A673 (cell line): ENCODE measurements around the gene EPHB2. TPM values are rescaled to one million over a fixed set of nuclear protein-coding genes. Genes with fewer than 3 reads are reported as not detected.

Experiments
- BruUV-seq: library from RNA; stranded (reverse); fragments of 400-500 nt; replicated peaks from 2 replicates; lab custom pipeline; 2021; lab: Mats Ljungman, UMichigan
- CTCF ChIA-PET: fragments of 300-600 bp; sonication (Branson Sonifier 250); formaldehyde crosslinking; loops from one replicate; lab custom pipeline; 2022; ENCODE audit warnings: antibody characterized with exemption; lab: Charles Lee
- POLR2A ChIA-PET: fragments of 300-600 bp; sonication (Branson Sonifier 250); formaldehyde crosslinking; loops from one replicate; lab custom pipeline; 2022; ENCODE audit warnings: antibody characterized with exemption; ENCODE audit not compliant: low non-redundant PET; lab: Charles Lee
- DNase-seq: peaks from one replicate; pipeline ENCODE4 v3.0.0-alpha.2; 2015; ENCODE audit warnings: low spot score
- H3K27ac ChIP-seq: fragments of 200-600 bp; sonication (generic); 2 replicates; pipeline ENCODE4 v1.5.1; 2016; ENCODE audit warnings: mixed run types, low read depth, mild to moderate bottlenecking, mixed read lengths, antibody characterized with exemption, low read length; ENCODE audit not compliant: poor library complexity, severe bottlenecking
- H3K27me3 ChIP-seq: fragments of 200-600 bp; sonication (generic); replicated peaks from 2 replicates; pipeline ENCODE4 v1.6.1; 2017; ENCODE audit warnings: mixed run types, low read depth, mild to moderate bottlenecking, mixed read lengths, antibody characterized with exemption, low read length; ENCODE audit not compliant: insufficient read depth, poor library complexity
- H3K36me3 ChIP-seq: fragments of 200-600 bp; sonication (generic); 2 replicates; pipeline ENCODE4 v1.6.1; 2016; ENCODE audit warnings: mixed run types, mild to moderate bottlenecking, mixed read lengths, antibody characterized with exemption, low read length; ENCODE audit not compliant: insufficient read depth, poor library complexity, severe bottlenecking
- H3K4me1 ChIP-seq: fragments of 200-600 bp; sonication (generic); 2 replicates; pipeline ENCODE4 v1.6.1; 2017; ENCODE audit warnings: mixed run types, mild to moderate bottlenecking, mixed read lengths, antibody characterized with exemption, low read length; ENCODE audit not compliant: insufficient read depth, poor library complexity, severe bottlenecking
- H3K4me3 ChIP-seq: fragments of 200-600 bp; sonication (generic); 2 replicates; pipeline ENCODE4 v1.5.1; 2016; ENCODE audit warnings: low read depth, mixed run types, mild to moderate bottlenecking, mixed read lengths, low read length; ENCODE audit not compliant: poor library complexity, severe bottlenecking
- H3K9me3 ChIP-seq: fragments of 200-600 bp; sonication (generic); 2 replicates; pipeline ENCODE4 v1.6.1; 2016; ENCODE audit warnings: mixed run types, low read depth, mild to moderate bottlenecking, mixed read lengths, antibody characterized with exemption, low read length; ENCODE audit not compliant: poor library complexity, severe bottlenecking
- CTCF ChIP-seq: fragments of 300-800, 200-600 bp; sonication (generic); conservative IDR thresholded peaks from 2 replicates; pipeline ENCODE4 v1.5.1; 2017; ENCODE audit warnings: low read depth, mild to moderate bottlenecking, antibody characterized with exemption, low read length, moderate library complexity, mixed read lengths
- EZH2 ChIP-seq: fragments of 200-600 bp; sonication (generic); IDR thresholded peaks from 2 replicates; pipeline ENCODE4 v1.6.1; 2017; ENCODE audit warnings: borderline replicate concordance, low read depth, mild to moderate bottlenecking, mixed read lengths, antibody characterized with exemption, low read length; ENCODE audit not compliant: poor library complexity, severe bottlenecking
- intact Hi-C: fragments of 100-400 bp; cut with micrococcal nuclease; formaldehyde crosslinking; loops from one replicate; pipeline ENCODE4 v1.10.0; 2022; ENCODE audit not compliant: unreplicated experiment
- total RNA-seq: library from RNA; stranded (reverse); gene quantifications from 2 replicates; pipeline ENCODE4 v1.2.3, GENCODE V29; 2021

EPHB2 gene
- total RNA-seq, 1 experiment from 2014 or later, result 10.4 TPM

GRCh38 chr1:22699681-22700520 lies 10.7 kb upstream of the EPHB2 start:
- no peak for DNase-seq
- no TSS peak for BruUV-seq
- H3K4me1 ChIP-seq, result peaks cover 7% of the 10 kb centered on the region
- no peak overlapping the region for H3K4me3 ChIP-seq
- H3K36me3 ChIP-seq, result no peaks in the 10 kb centered on the region
- H3K27ac ChIP-seq, result no peak overlapping the region
- no peaks in the 10 kb centered on the region for H3K27me3 ChIP-seq
- H3K9me3 ChIP-seq, result no peaks in the 10 kb centered on the region
- intact Hi-C loops, result loop anchor here (10.0 kb wide), 1 partner anchor 165 kb away; no protein-coding TSS in a partner anchor
- CTCF ChIA-PET, result interaction anchor here (0.7 kb wide), 1 partner anchor 12 kb away, joined by 3 read pairs; no protein-coding TSS in a partner anchor
- no peak for TF ChIP-seq EZH2
- TF ChIP-seq CTCF, result no peak
- POLR2A ChIA-PET, result no interaction called here

DNA sequence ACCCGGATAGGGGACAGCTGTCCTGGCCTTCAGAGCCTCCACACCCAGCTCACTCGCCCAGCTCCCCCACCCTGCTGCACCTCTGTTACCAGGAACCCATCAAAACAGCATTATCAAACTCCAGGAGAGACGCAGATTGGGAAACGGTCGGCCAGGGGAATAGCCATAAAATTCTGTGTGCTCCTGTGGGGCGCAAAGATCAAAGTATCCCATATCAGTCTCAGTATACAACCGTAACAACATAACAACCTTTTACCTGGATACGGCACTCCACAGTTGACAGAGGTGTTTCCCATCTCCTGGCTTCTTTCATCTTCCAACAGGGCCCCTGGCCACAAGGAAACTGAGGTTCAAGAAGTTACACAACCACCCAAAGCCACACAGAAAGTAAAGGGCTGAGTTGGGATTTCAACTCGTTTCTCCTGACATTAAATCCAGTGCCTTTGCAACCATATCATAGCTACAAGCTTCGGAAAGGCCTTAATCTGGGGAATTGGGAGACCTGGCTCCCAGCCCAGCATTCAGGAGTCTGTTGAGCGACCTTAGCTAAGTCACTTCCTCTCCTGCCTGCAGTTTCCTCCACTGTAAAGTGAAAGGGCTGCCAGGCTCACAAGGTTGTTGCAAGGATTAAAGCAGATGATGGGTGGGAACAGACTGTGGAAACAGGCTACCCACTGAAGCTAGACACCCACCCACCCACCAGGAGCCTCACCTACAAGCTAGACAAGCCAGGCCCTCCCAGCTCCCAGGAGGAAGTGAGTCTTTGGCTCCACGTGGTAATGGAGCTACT lies 8.1 kb upstream of the EPHB2 start:
- Histone ChIP-seq H3K27ac (no peak overlapping the region), H3K36me3 (no peaks in the 10 kb centered on the region), H3K4me3 (no peak overlapping the region), H3K27me3 (no peaks in the 10 kb centered on the region), H3K4me1 (peaks cover 7% of the 10 kb centered on the region), H3K9me3 (no peaks in the 10 kb centered on the region)
- BruUV-seq, result no TSS peak
- intact Hi-C loops, result loop anchor here (10.0 kb wide), 1 partner anchor 162 kb away; no protein-coding TSS in a partner anchor
- ChIA-PET POLR2A (no interaction called here), CTCF (interaction anchor here (1.1 kb wide), 1 partner anchor 12 kb away, joined by 3 read pairs; no protein-coding TSS in a partner anchor)
- TF ChIP-seq CTCF, result no peak
- no peak for TF ChIP-seq EZH2
- DNase-seq, result no peak

- Histone ChIP-seq H3K4me3 (no peak overlapping the region), H3K27ac (no peak overlapping the region), H3K4me1 (peaks cover 7% of the 10 kb centered on the region), H3K27me3 (no peaks in the 10 kb centered on the region), H3K9me3 (no peaks in the 10 kb centered on the region), H3K36me3 (no peaks in the 10 kb centered on the region)
- TF ChIP-seq EZH2, result no peak
- peak; percentile 84 for TF ChIP-seq CTCF
- intact Hi-C loops, result loop anchor here (1.0 to 10.0 kb wide), 3 partner anchors 160 to 260 kb away; no protein-coding TSS in a partner anchor
- no TSS peak for BruUV-seq
- DNase-seq, result peak; percentile 85
- CTCF ChIA-PET, result interaction anchor here (0.6 to 1.6 kb wide), 9 partner anchors 8 to 226 kb away, joined by 3 to 9 read pairs (median 4); no protein-coding TSS in a partner anchor
- POLR2A ChIA-PET, result no interaction called here
Measured at GRCh38 chr1:22704440-22705067, 6.1 kb upstream of the EPHB2 start.
